ENCODE results near the gene KRTAP10-12.
"Not testable (repeated sequence)": the region's sequence is repeated elsewhere in the genome, so short reads cannot be mapped to it uniquely, and the experiment has no call there.

KRTAP10-12 gene

DNA sequence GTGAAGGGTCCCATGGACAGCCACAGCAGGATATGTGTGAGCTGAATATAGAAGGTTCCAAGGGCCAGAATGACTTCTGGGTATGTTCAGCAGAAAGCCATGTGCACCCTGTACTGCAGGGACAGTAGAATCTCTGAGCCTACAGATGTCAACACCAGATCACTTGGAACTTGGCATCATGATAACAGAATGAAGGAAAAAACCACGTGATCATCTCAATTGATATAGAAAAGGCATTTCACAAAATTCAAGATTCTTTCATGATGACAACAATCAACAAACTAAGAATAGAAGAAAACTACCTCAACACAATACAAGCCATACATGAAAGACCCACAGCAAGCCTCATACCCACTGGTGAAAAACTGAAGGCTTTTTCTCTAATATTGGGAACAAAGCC is 29.4 kb upstream of the KRTAP10-12 start:
- no peak for DNase-seq (ENCODE audit: extremely low read depth in 1 of 2, low read depth in 1 of 2)

DNA sequence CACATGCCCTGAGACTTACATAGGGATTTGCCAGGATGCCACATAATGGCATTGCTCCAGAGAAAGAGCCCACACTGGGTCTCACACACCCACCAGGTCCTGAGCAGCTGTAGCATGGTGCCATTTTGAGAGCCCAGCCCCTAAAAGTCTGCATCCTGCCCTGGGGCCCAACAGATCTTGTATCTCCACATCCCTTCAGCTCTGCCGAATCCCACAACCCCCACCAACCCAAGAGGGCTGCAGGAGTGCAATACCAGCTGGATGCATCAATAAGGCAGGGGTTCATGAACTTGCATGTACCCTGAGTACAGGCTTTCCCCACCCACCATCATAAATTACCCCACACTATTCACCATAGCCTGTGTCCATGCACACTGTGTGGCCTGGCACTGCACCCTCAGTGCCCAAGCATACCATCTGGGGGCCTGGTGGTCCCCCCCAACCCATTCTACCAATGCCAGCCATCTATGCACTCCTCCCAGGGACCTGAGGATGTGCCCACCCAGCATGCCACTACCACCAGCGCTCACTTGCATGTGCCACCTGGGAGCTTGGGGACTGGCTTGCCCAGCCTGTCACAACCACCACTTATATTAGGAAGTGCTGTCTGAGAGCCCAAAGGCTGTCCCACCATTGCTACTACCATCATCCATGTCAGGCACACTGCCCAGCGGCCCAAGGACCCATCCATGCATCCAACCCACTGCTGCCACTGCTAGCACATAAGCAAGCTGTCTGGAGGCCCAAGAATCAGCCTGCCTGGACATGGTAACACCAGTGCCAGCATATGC is 26.1 kb upstream of the KRTAP10-12 start:
- DNase-seq (ENCODE audit: extremely low read depth in 1 of 2, low read depth in 1 of 2), result no peak

DNA sequence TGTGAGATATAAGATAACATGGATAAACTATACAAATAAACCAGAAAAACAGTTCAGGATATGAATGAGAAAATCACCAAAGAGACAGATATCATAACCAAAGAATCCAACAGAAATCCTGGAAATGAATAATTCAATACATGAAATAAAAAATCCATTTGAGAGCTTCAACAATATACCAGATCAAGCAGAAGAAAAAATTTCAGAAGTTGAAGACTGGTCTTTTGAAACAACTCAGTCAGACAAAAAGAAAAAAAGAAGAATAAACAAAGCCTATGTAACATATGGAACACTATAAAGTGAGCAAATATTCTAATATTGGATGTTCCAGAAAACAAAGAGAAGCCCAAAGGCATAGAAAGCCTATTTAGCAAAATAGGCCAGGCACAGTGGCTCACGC is 25.1 kb upstream of the KRTAP10-12 start:
- no peak for DNase-seq (ENCODE audit: extremely low read depth in 1 of 2, low read depth in 1 of 2)

DNA sequence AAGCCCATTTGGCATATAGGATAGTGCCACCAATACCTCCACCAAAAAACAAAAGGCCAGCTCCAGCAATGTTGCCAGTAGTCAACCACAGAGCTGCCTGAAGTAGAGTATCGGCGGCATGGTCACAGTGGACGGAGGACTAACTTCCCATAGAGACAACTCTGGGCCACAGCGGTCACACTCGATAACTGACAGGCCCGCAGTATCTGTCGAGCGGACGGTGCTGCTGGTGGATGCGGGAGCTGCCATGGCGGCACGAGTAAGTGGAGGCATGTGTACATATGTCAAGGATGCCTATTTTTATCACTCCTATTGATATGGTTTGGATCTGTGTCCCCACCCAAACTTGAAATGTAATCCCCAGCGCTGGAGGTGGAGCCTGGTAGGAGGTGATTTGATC is 19.1 kb upstream of the KRTAP10-12 start:
- no peak for DNase-seq (ENCODE audit: extremely low read depth in 1 of 2, low read depth in 1 of 2)

DNA sequence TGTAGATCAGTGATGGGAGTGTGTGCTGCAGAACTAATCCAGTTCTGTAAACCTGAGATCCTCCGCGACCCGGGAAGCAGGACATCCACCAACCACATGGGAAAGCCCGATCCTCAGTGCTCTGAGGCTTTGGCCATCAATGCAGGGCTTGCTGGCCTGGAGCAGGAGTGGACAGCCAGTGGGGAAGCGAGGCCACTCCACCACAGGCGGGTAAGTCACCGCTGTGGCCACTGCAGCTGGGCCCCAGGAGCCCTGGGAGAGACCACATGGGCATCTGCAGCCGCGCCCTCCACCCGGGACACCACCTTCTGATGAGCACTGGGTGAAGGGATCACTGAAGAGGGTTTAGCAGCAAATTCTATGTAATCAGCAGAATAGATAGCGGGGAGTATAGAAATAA is 15.8 kb upstream of the KRTAP10-12 start:
- DNase-seq (ENCODE audit: extremely low read depth in 1 of 2, low read depth in 1 of 2), result no peak

DNA sequence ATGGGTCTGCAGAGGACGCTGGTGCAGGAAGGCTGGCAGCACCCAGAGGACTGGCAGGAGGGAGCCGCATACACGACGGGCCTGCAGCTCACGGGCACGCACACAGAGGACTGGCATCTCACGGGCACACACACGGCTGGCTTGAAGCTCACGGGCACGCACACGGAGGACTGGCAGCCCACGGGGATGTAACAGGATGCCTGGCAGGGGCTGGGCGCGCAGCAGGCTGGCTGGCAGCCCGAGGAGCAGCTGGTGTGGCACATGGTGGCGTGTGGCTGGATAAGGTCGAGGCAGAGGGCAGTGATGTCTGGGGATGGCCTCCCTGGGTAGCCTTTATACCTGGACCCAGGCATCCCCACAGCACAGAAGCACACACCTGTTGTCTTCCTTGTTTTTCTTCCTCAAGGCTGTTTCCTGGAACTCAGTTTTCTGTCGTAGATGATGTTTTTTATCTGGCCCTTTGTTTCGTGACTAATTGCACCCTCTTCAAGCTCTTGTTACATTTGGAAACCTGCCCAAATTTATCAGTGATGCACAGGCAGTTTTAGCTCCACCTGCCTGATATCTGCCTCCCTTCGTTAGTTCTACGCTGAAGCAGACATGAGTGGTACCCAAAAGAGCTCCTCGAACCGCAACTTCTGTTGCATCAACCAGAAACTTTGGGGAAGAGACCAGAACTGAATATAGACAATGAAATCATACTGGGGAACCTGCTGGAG is 15.0 kb upstream of the KRTAP10-12 start, which contains the start of gene KRTAP12-1:
Gene KRTAP12-1, minus strand, starts transcription at position 303 of the 719 bp plus-strand sequence. Its CDS starts 40 bp downstream, at position 263.
- no peak for DNase-seq (ENCODE audit: extremely low read depth in 1 of 2, low read depth in 1 of 2)

DNA sequence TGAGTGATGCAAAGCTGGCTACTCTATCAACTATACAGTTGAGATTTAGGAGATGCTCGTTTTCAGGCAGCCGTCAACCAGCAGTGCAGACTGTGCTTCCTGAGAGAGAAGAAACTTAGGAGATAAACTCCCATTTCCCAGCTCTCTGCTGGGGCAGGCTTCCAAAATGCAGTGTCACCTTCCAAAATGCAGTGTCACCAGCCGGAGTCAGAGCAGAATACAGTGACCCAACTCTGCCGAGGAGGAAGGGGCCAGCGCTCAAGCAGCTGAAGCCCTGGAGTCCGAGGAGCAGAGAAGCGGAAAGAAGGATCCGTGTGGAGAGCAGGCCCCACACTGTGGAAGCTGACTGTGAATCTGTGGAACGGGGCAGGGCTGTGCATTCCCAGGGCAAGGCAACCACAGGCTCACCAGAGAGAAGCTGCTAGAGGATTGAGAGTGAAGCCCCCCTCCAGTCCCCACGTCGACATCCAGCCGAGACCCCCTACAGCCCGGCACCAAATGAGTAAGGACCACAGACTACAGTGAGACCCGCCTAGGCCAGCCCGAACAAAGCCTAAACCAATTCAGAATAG is 14.3 kb upstream of the KRTAP10-12 start:
- no peak for DNase-seq (ENCODE audit: extremely low read depth in 1 of 2, low read depth in 1 of 2)

DNA sequence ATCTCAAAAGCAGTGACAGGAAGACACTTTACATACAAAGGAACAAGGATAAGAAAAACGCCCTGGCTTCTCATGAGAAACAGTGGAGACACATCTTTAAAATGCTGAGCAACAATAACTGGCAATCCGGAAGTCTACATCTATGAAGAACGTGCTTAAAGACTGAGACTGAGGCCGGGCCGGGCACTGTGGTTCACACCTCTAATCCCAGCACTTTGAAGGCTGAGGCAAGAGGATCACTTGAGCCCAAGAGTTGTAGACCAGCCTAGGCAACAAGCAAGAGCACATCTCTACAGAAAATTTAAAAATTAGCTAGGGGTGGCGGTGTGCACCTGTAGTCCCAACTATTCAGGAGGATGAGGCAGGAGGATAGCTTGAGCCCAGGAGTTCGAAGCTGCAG is 12.9 kb upstream of the KRTAP10-12 start:
- DNase-seq (ENCODE audit: extremely low read depth in 1 of 2, low read depth in 1 of 2), result no peak

DNA sequence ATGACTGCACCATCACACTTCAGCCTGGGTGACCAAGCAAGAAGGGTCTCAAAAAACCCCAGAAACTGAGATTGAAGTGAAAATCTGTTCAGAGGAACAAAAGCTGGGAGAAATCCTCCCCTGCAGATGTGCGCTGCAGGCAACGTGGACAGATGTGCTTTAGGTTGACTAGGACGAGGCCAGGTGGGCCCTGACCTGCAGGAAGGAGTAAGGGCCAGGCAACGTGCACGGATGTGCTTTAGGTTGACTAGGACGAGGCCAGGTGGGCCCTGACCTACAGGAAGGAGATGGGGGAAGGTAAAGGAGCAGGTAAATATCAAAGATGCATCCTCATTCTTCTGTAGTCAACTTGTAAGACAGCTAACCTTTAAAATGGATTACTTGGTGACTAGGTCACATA is 12.5 kb upstream of the KRTAP10-12 start:
- no peak for DNase-seq (ENCODE audit: extremely low read depth in 1 of 2, low read depth in 1 of 2)

DNA sequence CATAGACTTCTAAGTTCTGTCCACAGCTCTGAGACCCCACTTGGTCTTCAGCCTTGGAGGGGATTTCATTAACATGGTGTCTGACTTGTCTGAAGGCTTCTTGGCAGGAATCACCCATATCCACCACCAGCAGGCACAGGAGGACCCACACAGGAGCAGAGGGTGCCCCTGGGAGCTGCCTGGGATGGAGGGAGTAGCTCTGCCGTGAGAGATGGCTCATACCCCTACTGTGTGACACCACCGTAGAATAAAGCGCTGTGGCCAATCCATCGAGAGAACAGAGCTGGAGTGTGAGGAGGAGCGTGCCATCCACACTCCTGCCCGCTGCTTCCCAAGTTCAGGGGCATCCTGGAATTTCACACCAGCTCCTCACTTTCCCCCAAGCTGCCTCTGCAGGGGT is 11.9 kb upstream of the KRTAP10-12 start:
- not testable (repeated sequence) for DNase-seq (ENCODE audit: extremely low read depth in 1 of 2, low read depth in 1 of 2)

DNA sequence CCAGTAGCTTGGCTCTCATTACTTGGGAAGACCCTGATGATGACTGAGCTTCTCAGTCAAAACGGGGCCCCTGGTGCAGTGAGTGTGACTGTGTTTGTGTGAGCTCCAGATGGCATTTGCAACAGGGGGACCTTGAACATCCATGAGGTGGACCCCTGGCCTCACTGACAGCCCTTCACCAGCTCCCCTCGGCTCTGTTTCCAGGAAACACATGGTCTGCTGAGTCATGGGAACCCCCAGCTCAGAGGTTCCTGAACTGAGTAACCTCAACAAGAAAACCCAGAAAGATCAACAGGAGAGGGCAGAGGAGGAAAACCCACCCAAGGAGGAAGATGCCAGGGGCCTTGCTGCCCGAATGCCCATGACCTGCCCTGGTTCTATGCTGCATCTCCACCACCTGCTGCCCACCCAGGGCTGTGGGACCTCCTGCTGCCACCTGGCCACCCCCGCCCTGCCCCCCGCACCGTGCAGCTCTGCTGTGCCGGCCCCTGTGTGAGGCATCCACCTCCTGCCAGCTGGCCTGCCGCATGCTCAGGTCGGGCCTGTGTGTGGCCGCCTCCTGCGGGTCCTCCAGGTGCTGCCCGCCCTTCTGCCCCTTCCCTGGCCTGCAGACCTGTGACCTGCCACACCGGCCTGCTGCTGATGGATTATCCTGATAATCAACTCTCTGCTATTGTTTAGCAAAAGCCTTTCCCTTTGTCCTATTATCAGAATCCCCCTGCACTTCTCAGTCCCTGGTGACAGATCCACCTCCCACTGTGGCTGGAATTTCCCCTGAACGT is 10.8 kb upstream of the KRTAP10-12 start:
- no peak for DNase-seq (ENCODE audit: extremely low read depth in 1 of 2, low read depth in 1 of 2)

DNA sequence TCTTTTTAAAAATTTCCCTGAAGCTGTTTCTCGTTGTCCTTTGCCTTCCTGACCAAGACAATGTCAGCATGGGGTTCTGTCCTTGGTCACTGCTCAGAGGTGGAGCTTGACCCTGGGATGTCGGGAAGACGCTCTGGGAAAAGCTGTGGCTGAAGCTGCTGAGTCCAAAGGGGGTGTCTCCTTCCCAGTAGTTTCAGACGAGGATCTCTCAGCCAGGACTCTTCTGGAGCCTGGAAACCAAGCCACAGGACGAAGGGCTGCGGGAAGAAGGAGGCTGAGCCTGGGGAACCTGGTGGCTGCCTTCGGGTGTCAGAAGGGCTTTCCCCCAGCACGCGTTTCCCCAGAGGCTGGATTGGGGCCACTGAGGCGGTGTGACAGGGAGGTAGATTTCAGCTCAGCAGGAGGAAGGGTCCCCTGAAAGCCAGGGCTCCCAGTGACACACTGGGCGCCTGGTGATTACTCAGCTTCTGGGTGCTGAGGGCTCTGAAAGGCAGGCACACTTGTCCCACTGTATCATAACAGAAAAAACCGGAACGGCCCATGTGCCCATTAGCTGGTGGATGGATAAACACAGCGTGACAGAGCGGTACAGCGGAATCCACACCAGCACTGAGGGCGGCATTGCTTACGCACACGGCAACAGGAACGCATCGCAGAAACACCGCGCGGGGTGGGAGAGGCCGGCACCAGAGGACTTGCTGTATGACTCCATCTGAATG is 10.0 kb upstream of the KRTAP10-12 start:
- no peak for DNase-seq (ENCODE audit: extremely low read depth in 1 of 2, low read depth in 1 of 2)

DNA sequence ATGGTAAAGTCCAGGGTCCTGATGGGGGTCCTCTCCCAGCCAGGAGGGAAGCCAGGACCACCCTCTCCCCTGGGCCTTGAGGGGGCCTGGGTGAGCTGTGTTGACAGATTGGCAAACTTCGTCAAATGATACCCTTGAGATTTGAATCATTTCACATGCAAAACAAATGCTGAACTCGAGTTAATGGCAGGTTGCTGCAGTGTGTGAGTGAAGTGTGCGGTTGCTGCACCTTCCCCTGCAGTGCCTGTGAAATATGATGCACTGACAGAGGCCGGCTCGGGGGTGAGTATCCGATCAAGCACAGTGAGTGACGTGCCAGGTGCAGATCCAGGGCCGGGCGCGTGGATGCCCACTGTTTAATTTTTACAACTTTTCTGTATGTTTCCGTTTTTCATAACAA is 9.3 kb upstream of the KRTAP10-12 start:
- DNase-seq (ENCODE audit: extremely low read depth in 1 of 2, low read depth in 1 of 2), result no peak

DNA sequence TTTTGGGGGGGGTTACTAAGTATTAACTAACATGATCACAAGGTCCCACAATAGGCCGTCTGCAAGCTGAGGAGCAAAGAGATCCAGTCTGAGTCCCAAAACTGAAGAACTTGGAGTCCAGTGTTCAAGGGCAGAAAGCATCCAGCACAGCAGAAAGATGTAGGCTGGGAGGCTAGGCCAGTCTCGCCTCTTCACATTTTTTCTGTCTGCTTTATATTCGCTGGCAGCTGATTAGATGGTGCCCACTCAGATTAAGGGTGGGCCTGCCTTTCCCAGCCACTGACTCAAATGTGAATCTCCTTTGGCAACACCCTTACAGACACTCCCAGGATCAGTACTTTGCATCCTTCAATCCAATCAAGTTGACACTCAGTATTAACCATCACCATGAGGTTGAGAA is 7.2 kb upstream of the KRTAP10-12 start:
- DNase-seq (ENCODE audit: extremely low read depth in 1 of 2, low read depth in 1 of 2), result not testable (repeated sequence)

DNA sequence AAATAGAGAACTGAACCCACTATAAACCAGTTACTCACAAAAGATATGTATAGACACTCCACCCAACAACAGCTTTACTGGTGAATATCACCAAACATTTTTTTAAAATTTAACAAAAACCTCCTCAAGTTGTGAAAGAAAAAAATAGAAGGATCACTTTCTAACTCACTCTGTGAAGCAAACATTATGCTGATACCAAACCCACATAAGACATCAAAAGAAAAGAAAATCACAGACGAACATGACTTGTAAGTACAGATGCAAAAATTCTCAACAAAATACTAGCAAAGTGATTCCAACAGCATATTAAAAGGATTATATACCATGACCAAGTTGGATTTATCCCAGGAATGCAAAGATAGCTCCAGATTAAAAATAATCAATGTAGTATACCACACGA is 5.3 kb upstream of the KRTAP10-12 start:
- no peak for DNase-seq (ENCODE audit: extremely low read depth in 1 of 2, low read depth in 1 of 2)

DNA sequence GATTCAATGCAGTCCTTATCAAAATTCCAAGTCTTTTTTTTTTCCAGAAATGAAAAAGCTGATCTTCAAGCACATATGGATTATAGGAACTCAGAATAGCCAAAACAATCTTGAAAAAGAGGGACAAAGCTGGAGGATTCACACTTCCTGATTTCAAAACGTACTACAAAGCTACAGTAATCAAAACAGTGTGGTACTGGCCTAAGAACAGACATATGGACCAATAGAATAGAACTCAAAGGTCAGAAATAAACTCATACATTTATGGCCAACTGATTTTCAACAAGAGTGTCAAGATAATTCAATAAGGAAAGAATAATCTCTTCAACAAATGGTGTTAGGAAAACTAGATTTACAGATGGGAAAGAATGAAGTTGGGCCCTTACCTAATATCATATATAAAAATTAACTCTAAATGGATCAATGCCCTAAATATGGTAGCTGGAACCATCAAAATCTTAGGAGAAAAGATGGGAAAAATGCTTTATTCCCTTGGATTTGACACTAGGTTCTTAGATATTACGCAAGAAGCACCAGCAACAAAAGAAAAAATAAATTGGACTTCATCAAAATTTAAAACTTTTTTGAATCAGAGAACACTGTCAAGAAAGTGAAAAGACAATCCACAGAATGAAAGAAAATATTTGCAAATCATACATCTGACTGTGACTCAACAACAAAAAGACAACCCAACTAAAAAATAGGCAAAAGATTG is 4.0 kb upstream of the KRTAP10-12 start:
- no peak for DNase-seq (ENCODE audit: extremely low read depth in 1 of 2, low read depth in 1 of 2)

DNA sequence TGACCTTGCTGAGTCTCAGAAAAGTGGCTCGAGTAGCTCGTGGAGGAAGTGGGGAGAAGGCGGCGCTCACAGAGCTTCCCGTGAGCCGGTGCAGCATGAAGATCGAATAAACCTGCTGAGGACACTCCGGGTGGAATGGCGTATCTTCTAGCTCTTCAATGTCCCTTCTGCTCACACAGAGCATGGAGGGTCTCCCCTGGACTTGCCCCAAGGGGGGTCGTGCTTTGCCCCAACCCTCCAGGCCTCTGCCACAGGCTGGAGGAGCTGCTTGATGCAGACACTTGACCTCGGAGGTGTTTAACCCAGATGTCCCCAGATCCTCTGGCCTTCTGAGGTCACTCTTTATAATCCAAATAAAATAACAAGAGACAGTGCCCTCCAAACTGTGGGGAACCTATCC is 2.2 kb upstream of the KRTAP10-12 start:
- DNase-seq (ENCODE audit: extremely low read depth in 1 of 2, low read depth in 1 of 2), result no peak

DNA sequence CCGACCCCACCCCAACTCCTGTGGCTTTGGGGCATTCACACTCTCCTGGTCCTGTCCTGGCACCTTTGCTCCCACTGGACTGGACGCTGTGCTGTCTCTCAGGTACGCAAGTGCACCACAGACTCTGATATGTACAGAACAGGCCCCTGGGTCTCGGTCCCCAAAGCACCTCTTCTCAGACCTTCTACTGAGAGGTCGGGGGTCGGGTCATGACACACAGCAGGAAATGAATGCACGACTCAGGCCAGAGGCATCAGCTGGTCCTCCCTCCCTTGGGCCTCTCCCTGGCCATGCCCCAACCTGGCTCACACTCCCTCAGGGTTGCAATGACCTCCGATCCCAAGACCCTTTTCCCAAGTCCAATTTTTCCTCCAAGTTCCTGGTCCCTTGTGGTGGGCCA is 1.8 kb upstream of the KRTAP10-12 start:
- no peak for DNase-seq (ENCODE audit: extremely low read depth in 1 of 2, low read depth in 1 of 2)

DNA sequence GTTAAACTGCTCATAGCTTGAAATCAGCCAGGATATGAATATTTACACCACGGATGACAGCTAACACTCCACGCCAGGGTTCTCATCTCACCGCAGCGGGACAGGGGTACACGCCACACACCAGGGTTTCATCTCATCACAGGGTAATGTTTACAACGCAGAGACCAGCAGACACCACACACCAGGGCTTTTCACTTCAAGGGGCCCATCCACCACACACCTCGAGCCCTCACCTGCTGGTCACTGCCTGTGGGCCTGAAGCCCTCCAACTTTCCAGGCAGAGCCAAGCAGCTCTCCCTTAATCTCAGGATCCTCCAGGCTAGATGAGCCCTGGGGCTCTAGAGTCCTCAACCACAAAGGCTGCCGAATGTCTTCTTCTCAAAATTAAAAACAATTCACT is 1.3 kb upstream of the KRTAP10-12 start:
- DNase-seq (ENCODE audit: extremely low read depth in 1 of 2, low read depth in 1 of 2), result no peak

DNA sequence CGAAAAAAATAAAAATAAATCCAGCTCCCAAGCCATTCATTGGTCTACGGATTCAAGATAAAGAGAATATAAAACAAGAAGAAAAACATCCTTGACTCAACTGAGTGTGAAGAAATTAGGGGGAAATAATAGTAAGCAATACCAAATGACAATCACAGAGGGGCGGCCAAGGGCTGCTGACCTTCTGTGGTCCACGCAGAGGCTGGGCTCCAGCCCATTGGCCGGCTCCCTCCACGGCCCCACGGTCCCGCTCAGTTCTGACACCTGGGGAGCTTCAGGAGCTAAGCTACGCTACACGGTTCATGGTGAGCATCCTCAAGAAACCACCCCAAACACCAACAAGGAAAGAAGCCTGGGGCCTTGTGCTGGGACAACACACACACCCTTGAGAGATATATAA is 400 bp upstream of the KRTAP10-12 start:
- no peak for DNase-seq (ENCODE audit: extremely low read depth in 1 of 2, low read depth in 1 of 2)

Data from activated CD8-positive, alpha-beta memory T cell treated with anti-CD3 and anti-CD28 coated beads for 1 hour (primary cell).